Nephron (organoid): ENCODE data around the gene WNT7B.
A peak's percentile ranks its signal among the peaks of the same experiment; 100 is the strongest.

ENCODE experiments used
- H3K27ac Mint-ChIP-seq, 3 experiments: 2 replicates each; pipeline ENCODE4 v1.8.0; 2020; ENCODE audit warnings: mixed read lengths in 3 of 3, mild to moderate bottlenecking in 2 of 3, moderate library complexity in 1 of 3
- H3K27me3 Mint-ChIP-seq: 2 replicates; pipeline ENCODE4 v1.8.0; 2021; ENCODE audit warnings: low read depth, mild to moderate bottlenecking, moderate library complexity, mixed read lengths
- H3K36me3 Mint-ChIP-seq: 2 replicates; pipeline ENCODE4 v1.8.0; 2020; ENCODE audit warnings: low read depth, mixed read lengths
- H3K4me1 Mint-ChIP-seq: 2 replicates; pipeline ENCODE4 v1.8.0; 2020; ENCODE audit warnings: mixed read lengths
- H3K4me3 Mint-ChIP-seq, 3 experiments: 2 replicates each; pipeline ENCODE4 v1.8.0; 2020; ENCODE audit warnings: mild to moderate bottlenecking in 3 of 3, mixed read lengths in 3 of 3, moderate library complexity in 2 of 3
- H3K9me3 Mint-ChIP-seq: 2 replicates; pipeline ENCODE4 v1.8.0; 2020; ENCODE audit warnings: mixed read lengths
- CTCF ChIP-seq, 3 experiments: fragments of 200-600 bp; sonication (generic); IDR thresholded peaks; one replicate each; pipeline ENCODE4 v1.5.0; 2021; ENCODE audit warnings: antibody characterized with exemption in 3 of 3; ENCODE audit not compliant: unreplicated experiment in 3 of 3

The WNT7B gene

GRCh38 chr22:45937960-45938359 is 39.0 kb downstream of the WNT7B start:
- Mint-ChIP-seq H3K36me3 (no peaks in the 10 kb centered on the region), H3K4me1 (peaks cover 5% of the 10 kb centered on the region), H3K27me3 (peaks cover 27% of the 10 kb centered on the region), H3K27ac (no peak overlapping the region), H3K4me3 (no peak overlapping the region), H3K9me3 (peaks cover 4% of the 10 kb centered on the region)
- TF ChIP-seq CTCF (IDR thresholded peaks at IDR 0.05; ENCODE audit: unreplicated experiment in 3 of 3): no peak

GRCh38 chr22:45935573-45935972 is 41.4 kb downstream of the WNT7B start:
- Mint-ChIP-seq H3K4me3 (no peak overlapping the region), H3K27me3 (peaks cover 25% of the 10 kb centered on the region), H3K4me1 (peaks cover 5% of the 10 kb centered on the region), H3K36me3 (no peaks in the 10 kb centered on the region), H3K9me3 (peaks cover 4% of the 10 kb centered on the region), H3K27ac (no peak overlapping the region)
- TF ChIP-seq CTCF (IDR thresholded peaks at IDR 0.05; ENCODE audit: unreplicated experiment in 3 of 3): no peak

GRCh38 chr22:45934659-45935341 is 42.2 kb downstream of the WNT7B start:
- Mint-ChIP-seq H3K4me3 (peak overlapping the region in 2 of 3 experiments; percentile 9 to 14), H3K27me3 (peaks cover 19% of the 10 kb centered on the region), H3K9me3 (peaks cover 4% of the 10 kb centered on the region), H3K36me3 (no peaks in the 10 kb centered on the region), H3K27ac (peak overlapping the region in 2 of 3 experiments; percentile 30 to 38), H3K4me1 (peaks cover 5% of the 10 kb centered on the region)
- TF ChIP-seq CTCF (IDR thresholded peaks at IDR 0.05; ENCODE audit: unreplicated experiment in 3 of 3): no peak

GRCh38 chr22:45934168-45934564 is 42.8 kb downstream of the WNT7B start:
- H3K4me1 Mint-ChIP-seq: peaks cover 5% of the 10 kb centered on the region
- H3K27me3 Mint-ChIP-seq: peaks cover 15% of the 10 kb centered on the region
- peaks cover 4% of the 10 kb centered on the region for H3K9me3 Mint-ChIP-seq
- TF ChIP-seq CTCF (IDR thresholded peaks at IDR 0.05; ENCODE audit: unreplicated experiment in 3 of 3): no peak
- H3K36me3 Mint-ChIP-seq: no peaks in the 10 kb centered on the region
- no peak overlapping the region for H3K27ac Mint-ChIP-seq
- no peak overlapping the region for H3K4me3 Mint-ChIP-seq

- H3K36me3 Mint-ChIP-seq: no peaks in the 10 kb centered on the region
- H3K4me1 Mint-ChIP-seq: peaks cover 5% of the 10 kb centered on the region
- no peak for TF ChIP-seq CTCF (IDR thresholded peaks at IDR 0.05; ENCODE audit: unreplicated experiment in 3 of 3)
- peaks cover 11% of the 10 kb centered on the region for H3K27me3 Mint-ChIP-seq
- H3K27ac Mint-ChIP-seq: no peak overlapping the region
- H3K9me3 Mint-ChIP-seq: peaks cover 4% of the 10 kb centered on the region
- no peak overlapping the region for H3K4me3 Mint-ChIP-seq
Measured at GRCh38 chr22:45933506-45934167, 43.3 kb downstream of the WNT7B start.

- TF ChIP-seq CTCF (IDR thresholded peaks at IDR 0.05; ENCODE audit: unreplicated experiment in 3 of 3): no peak
- no peaks in the 10 kb centered on the region for H3K36me3 Mint-ChIP-seq
- peaks cover 5% of the 10 kb centered on the region for H3K4me1 Mint-ChIP-seq
- H3K9me3 Mint-ChIP-seq: no peaks in the 10 kb centered on the region
- H3K27me3 Mint-ChIP-seq: peaks cover 11% of the 10 kb centered on the region
- H3K4me3 Mint-ChIP-seq: no peak overlapping the region
- no peak overlapping the region for H3K27ac Mint-ChIP-seq
Measured at GRCh38 chr22:45932071-45932470, 44.9 kb downstream of the WNT7B start.
